ENCODE measurements around the gene UBE2L3. TPM values are rescaled to one million over a fixed set of nuclear protein-coding genes. Genes with fewer than 3 reads are reported as not detected.
A peak's percentile ranks its signal among the peaks of the same experiment; 100 is the strongest.
"Not testable (repeated sequence)": the region's sequence is repeated elsewhere in the genome, so short reads cannot be mapped to it uniquely, and the experiment has no call there.

Gene UBE2L3
- total RNA-seq, 1 donor from 2014 or later = 45.1 TPM

DNA sequence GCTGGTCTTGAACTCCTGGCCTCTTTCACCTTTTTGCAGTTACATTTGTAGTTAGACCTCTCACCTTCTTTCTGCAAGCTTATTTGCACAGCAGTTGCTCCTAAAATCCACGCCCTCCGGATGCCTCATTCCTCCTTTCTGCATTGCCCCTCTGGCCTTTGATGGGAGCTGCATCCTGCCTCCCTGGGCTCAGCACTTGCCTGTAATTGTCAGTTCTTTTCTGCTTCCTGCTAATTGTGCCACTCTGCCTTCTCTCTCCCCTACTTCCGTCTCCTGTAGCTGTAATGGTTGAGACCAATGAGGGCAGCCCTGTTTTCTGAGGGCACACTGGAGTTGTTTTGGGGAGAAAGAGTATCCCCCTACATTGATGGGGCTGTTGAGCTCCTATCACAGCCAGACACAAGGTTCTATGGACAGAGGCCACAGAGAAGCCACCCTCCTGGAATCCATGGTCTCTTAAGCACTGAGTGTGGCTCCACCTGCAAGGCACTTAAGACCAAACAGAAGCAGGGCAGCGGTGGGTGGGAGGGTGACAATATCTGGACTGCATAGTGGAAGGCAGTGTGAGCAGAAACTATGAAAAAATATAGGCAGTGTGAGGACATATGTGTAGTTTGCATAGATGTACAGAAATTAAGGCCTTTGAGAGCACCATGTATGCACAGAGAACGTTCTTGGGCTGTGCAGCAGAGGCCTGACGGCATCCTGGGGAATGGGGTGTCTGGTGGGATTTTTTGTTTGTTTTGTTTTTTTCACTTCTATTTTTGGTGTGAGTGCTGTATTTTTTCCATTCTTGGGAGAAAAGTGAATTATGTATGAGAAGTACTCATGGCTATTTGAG, 31.8 kb downstream of the UBE2L3 start:
- DNase-seq (ENCODE audit: low spot score in 2 of 2, unreplicated experiment in 2 of 2) = no peak
- H3K27ac Mint-ChIP-seq = peak overlapping the region; percentile 7
- no peaks in the 10 kb centered on the region for H3K27me3 Mint-ChIP-seq (ENCODE audit: low read depth)
- peaks cover 21% of the 10 kb centered on the region for H3K36me3 Mint-ChIP-seq
- no peak overlapping the region for H3K4me3 Mint-ChIP-seq
- TF ChIP-seq, protein P1, sequence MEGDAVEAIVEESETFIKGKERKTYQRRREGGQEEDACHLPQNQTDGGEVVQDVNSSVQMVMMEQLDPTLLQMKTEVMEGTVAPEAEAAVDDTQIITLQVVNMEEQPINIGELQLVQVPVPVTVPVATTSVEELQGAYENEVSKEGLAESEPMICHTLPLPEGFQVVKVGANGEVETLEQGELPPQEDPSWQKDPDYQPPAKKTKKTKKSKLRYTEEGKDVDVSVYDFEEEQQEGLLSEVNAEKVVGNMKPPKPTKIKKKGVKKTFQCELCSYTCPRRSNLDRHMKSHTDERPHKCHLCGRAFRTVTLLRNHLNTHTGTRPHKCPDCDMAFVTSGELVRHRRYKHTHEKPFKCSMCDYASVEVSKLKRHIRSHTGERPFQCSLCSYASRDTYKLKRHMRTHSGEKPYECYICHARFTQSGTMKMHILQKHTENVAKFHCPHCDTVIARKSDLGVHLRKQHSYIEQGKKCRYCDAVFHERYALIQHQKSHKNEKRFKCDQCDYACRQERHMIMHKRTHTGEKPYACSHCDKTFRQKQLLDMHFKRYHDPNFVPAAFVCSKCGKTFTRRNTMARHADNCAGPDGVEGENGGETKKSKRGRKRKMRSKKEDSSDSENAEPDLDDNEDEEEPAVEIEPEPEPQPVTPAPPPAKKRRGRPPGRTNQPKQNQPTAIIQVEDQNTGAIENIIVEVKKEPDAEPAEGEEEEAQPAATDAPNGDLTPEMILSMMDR (IDR thresholded peaks at IDR 0.05; ENCODE audit: unreplicated experiment) = no peak
- no peaks in the 10 kb centered on the region for H3K4me1 Mint-ChIP-seq
- H3K9me3 Mint-ChIP-seq = no peaks in the 10 kb centered on the region

DNA sequence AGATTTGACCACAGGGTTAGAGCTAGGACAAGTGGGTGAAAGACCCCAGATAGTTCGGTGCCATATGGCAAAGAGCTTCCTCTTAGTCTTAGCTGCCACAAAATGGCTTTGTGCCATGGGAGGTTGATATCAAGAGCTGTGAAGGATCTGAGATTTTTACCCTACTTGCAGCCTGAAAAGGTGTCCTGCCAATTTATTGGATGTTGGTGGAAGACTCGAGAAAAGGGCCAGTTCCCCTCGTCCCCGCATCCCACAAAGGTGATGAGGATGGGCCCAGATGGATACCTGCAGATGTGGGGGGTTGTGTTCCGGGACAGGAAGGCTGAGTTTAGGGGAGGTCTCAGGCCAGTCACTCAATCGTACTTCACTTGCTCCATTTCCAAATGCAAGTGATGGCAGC, 35.1 kb downstream of the UBE2L3 start:
- DNase-seq (ENCODE audit: low spot score in 2 of 2, unreplicated experiment in 2 of 2) = no peak
- Mint-ChIP-seq H3K4me1 (no peaks in the 10 kb centered on the region), H3K4me3 (no peak overlapping the region), H3K9me3 (no peaks in the 10 kb centered on the region), H3K27ac (no peak overlapping the region), H3K36me3 (peaks cover 8% of the 10 kb centered on the region), H3K27me3 (ENCODE audit: low read depth) (no peaks in the 10 kb centered on the region)
- TF ChIP-seq, protein P1 (IDR thresholded peaks at IDR 0.05; ENCODE audit: unreplicated experiment) = no peak

- Mint-ChIP-seq H3K4me1 (no peaks in the 10 kb centered on the region), H3K9me3 (no peaks in the 10 kb centered on the region), H3K36me3 (peaks cover 9% of the 10 kb centered on the region), H3K27me3 (ENCODE audit: low read depth) (no peaks in the 10 kb centered on the region), H3K4me3 (no peak overlapping the region), H3K27ac (no peak overlapping the region)
- DNase-seq (ENCODE audit: low spot score in 2 of 2, unreplicated experiment in 2 of 2) = no peak
- TF ChIP-seq, protein P1 (IDR thresholded peaks at IDR 0.05; ENCODE audit: unreplicated experiment) = no peak
These were observed 36.5 kb downstream of the UBE2L3 start for GRCh38 chr22:21603973-21604372.

- no peak for DNase-seq (ENCODE audit: low spot score in 2 of 2, unreplicated experiment in 2 of 2)
- Mint-ChIP-seq H3K27ac (no peak overlapping the region), H3K9me3 (no peaks in the 10 kb centered on the region), H3K36me3 (peaks cover 9% of the 10 kb centered on the region), H3K4me1 (no peaks in the 10 kb centered on the region), H3K27me3 (ENCODE audit: low read depth) (no peaks in the 10 kb centered on the region), H3K4me3 (no peak overlapping the region)
- TF ChIP-seq, protein P1 (IDR thresholded peaks at IDR 0.05; ENCODE audit: unreplicated experiment) = no peak
These were observed 38.5 kb downstream of the UBE2L3 start for GRCh38 chr22:21605887-21606564.

- H3K27me3 Mint-ChIP-seq (ENCODE audit: low read depth) = no peaks in the 10 kb centered on the region
- peaks cover 16% of the 10 kb centered on the region for H3K36me3 Mint-ChIP-seq
- H3K4me3 Mint-ChIP-seq = no peak overlapping the region
- TF ChIP-seq, protein P1 (IDR thresholded peaks at IDR 0.05; ENCODE audit: unreplicated experiment) = no peak
- DNase-seq (ENCODE audit: low spot score in 2 of 2, unreplicated experiment in 2 of 2) = no peak
- H3K27ac Mint-ChIP-seq = no peak overlapping the region
- H3K9me3 Mint-ChIP-seq = no peaks in the 10 kb centered on the region
- H3K4me1 Mint-ChIP-seq = peaks cover 5% of the 10 kb centered on the region
These were observed 39.3 kb downstream of the UBE2L3 start for GRCh38 chr22:21606775-21607174.

- not testable (repeated sequence) for H3K27ac Mint-ChIP-seq; H3K4me1 Mint-ChIP-seq; H3K4me3 Mint-ChIP-seq; H3K9me3 Mint-ChIP-seq; DNase-seq (ENCODE audit: low spot score in 2 of 2, unreplicated experiment in 2 of 2); H3K27me3 Mint-ChIP-seq (ENCODE audit: low read depth)
- H3K36me3 Mint-ChIP-seq = peaks cover 18% of the 10 kb centered on the region
These were observed 42.1 kb downstream of the UBE2L3 start for GRCh38 chr22:21609556-21610157.

All from mesothelial cell of epicardium (in vitro differentiated cells).